Naive thymus-derived CD4-positive, alpha-beta T cell (primary cell): ENCODE measurements around the gene POFUT1. TPM values are rescaled to one million over a fixed set of nuclear protein-coding genes. Genes with fewer than 3 reads are reported as not detected.

Source experiments
- ATAC-seq: fragments of 150-1000 bp; cut with Tn5 transposase; 2 replicates; pipeline ENCODE4 v1.10.0; 2021; ENCODE audit warnings: mild to moderate bottlenecking, moderate library complexity
- CTCF ChIA-PET: fragments of 350-600 bp; sonication (Branson Sonifier 250); formaldehyde crosslinking; loops from one replicate; lab custom pipeline; 2021; ENCODE audit warnings: antibody characterized with exemption; lab: Charles Lee
- POLR2A ChIA-PET: fragments of 350-600 bp; sonication (Branson Sonifier 250); formaldehyde crosslinking; loops from one replicate; lab custom pipeline; 2021; ENCODE audit warnings: antibody characterized with exemption, inconsistent platforms; lab: Charles Lee
- DNase-seq, 9 donors: peaks; one replicate each; pipeline versions ENCODE4 v3.0.0 to v3.0.0-alpha.2; 2020 to 2022; ENCODE audit warnings: mixed read lengths in 1 of 9
- H3K27ac ChIP-seq: one replicate; pipeline ENCODE4 v1.7.0; 2013; ENCODE audit warnings: mild to moderate bottlenecking, low read depth, low read length, moderate library complexity
- H3K27me3 ChIP-seq, 2 donors: one replicate each; pipeline ENCODE4 v1.7.0; 2013; ENCODE audit warnings: low read length in 2 of 2, mild to moderate bottlenecking in 2 of 2, moderate library complexity in 2 of 2; ENCODE audit not compliant: control insufficient read depth in 2 of 2, insufficient read depth in 2 of 2
- H3K36me3 ChIP-seq, 3 experiments: 1 replicate in 2 of 3; 2 replicates in 1 of 3; pipeline ENCODE4 v1.7.0; 2013; ENCODE audit warnings: low read length in 3 of 3, mild to moderate bottlenecking in 3 of 3, moderate library complexity in 1 of 3; ENCODE audit not compliant: insufficient read depth in 3 of 3, control insufficient read depth in 2 of 3
- H3K4me1 ChIP-seq, 2 donors: one replicate each; pipeline ENCODE4 v1.7.0; 2013; ENCODE audit warnings: low read length in 2 of 2, mild to moderate bottlenecking in 2 of 2, moderate library complexity in 1 of 2; ENCODE audit not compliant: control insufficient read depth in 2 of 2, insufficient read depth in 2 of 2
- H3K4me3 ChIP-seq: 2 replicates; pipeline ENCODE4 v1.7.0; 2013; ENCODE audit warnings: mild to moderate bottlenecking, low read length
- H3K9me3 ChIP-seq, 3 experiments: 1 replicate in 2 of 3; 2 replicates in 1 of 3; pipeline ENCODE4 v1.7.0; 2013; ENCODE audit warnings: low read length in 3 of 3; ENCODE audit not compliant: control insufficient read depth in 2 of 3
- H3K27ac Mint-ChIP-seq, 9 donors: one replicate each; pipeline ENCODE4 v1.8.0; 2020 to 2022; ENCODE audit warnings: mixed read lengths in 9 of 9, mild to moderate bottlenecking in 8 of 9, moderate library complexity in 5 of 9, inconsistent platforms in 2 of 9
- H3K27me3 Mint-ChIP-seq, 5 donors: one replicate each; pipeline ENCODE4 v1.8.0; 2021 to 2022; ENCODE audit warnings: mixed read lengths in 5 of 5, mild to moderate bottlenecking in 1 of 5
- H3K36me3 Mint-ChIP-seq, 5 donors: one replicate each; pipeline ENCODE4 v1.8.0; 2020 to 2022; ENCODE audit warnings: mixed read lengths in 5 of 5, mild to moderate bottlenecking in 3 of 5, inconsistent platforms in 1 of 5
- H3K4me1 Mint-ChIP-seq, 7 donors: one replicate each; pipeline ENCODE4 v1.8.0; 2020 to 2022; ENCODE audit warnings: mixed read lengths in 7 of 7, mild to moderate bottlenecking in 3 of 7, inconsistent platforms in 1 of 7
- H3K4me3 Mint-ChIP-seq, 10 donors: one replicate each; pipeline ENCODE4 v1.8.0; 2020 to 2022; ENCODE audit warnings: mild to moderate bottlenecking in 10 of 10, mixed read lengths in 10 of 10, moderate library complexity in 6 of 10, inconsistent platforms in 2 of 10
- H3K9me3 Mint-ChIP-seq, 11 donors: one replicate each; pipeline ENCODE4 v1.8.0; 2020 to 2022; ENCODE audit warnings: mixed read lengths in 11 of 11, mild to moderate bottlenecking in 4 of 11, inconsistent platforms in 1 of 11, moderate library complexity in 1 of 11
- intact Hi-C, 2 donors: fragments of 100-400 bp; cut with micrococcal nuclease; formaldehyde crosslinking; loops; one replicate each; pipeline ENCODE4 v1.15.1; 2023
- polyA plus RNA-seq, 2 donors: library from polyadenylated mRNA; unstranded; fragments of 300-500 nt; fragmentation: Illumina TruSeq; gene quantifications; one replicate each; pipeline ENCODE4 v1.2.3, GENCODE V29; 2021
- total RNA-seq, 6 experiments: library from RNA in 5 of 6; stranded (reverse) in 5 of 6; gene quantifications; 1 replicate in 5 of 6; 2 replicates in 1 of 6; pipeline ENCODE4 v1.2.3 and lab custom pipeline; 2021 to 2026

The POFUT1 gene
- total and polyA plus RNA-seq, 7 experiments from 2014 or later: 12.5 to 32.2 (median 18.0) TPM

GRCh38 chr20:32188376-32189122 is 19.1 kb upstream of the POFUT1 start:
- H3K36me3 ChIP-seq: no peaks in the 10 kb centered on the region
- no peaks in the 10 kb centered on the region for H3K9me3 ChIP-seq
- Mint-ChIP-seq H3K4me3 (peak overlapping the region; percentile 61 to 91 (median 84)), H3K4me1 (peaks cover 10 to 50% (median 26%) of the 10 kb centered on the region in 7 donors), H3K36me3 (peaks cover 0 to 4% (median 0%) of the 10 kb centered on the region in 5 donors), H3K27me3 (no peaks in the 10 kb centered on the region), H3K9me3 (peaks cover 0 to 2% (median 0%) of the 10 kb centered on the region in 11 donors), H3K27ac (peak overlapping the region; percentile 71 to 95 (median 84))
- H3K4me1 ChIP-seq: peaks cover 10 to 18% of the 10 kb centered on the region in 2 donors
- ATAC-seq: no peak
- DNase-seq: no peak
- intact Hi-C loops: loop anchor here in 1 of 2 donors (1.0 kb wide), 1 partner anchor 19 kb away; the partner anchor contains the start of genes PLAGL2 and POFUT1
- H3K27ac ChIP-seq: peak overlapping the region; percentile 82
- H3K4me3 ChIP-seq: no peak overlapping the region
- POLR2A ChIA-PET: interaction anchor here (0.7 to 1.5 kb wide), 5 partner anchors 10 to 171 kb away, joined by 3 to 4 read pairs (median 3); partner anchors contain the start of gene ASXL1
- CTCF ChIA-PET: no interaction called here
- no peaks in the 10 kb centered on the region for H3K27me3 ChIP-seq

DNA sequence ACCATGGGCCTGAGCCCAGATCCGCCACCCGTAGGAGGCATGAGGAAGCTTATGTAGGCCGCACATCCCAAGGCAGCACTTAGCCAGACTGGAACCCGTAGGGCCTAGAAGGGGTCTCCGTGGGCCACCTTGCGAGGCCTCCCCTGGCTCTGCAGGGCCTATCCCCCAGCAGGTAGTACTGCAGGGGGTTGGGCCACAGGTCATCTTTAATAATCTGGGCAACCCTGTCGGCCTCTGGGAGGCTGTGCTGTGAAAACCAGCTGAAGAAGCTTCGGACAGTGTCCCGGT is 18.6 kb upstream of the POFUT1 start:
- ChIA-PET CTCF (no interaction called here), POLR2A (interaction anchor here (0.7 to 1.5 kb wide), 5 partner anchors 9 to 170 kb away, joined by 3 to 4 read pairs (median 3); partner anchors contain the start of gene ASXL1)
- Histone ChIP-seq H3K36me3 (no peaks in the 10 kb centered on the region), H3K9me3 (no peaks in the 10 kb centered on the region), H3K4me1 (peaks cover 10 to 18% of the 10 kb centered on the region in 2 donors), H3K4me3 (peak overlapping the region; percentile 55), H3K27me3 (no peaks in the 10 kb centered on the region), H3K27ac (peak overlapping the region; percentile 82)
- no peak for ATAC-seq
- DNase-seq: no peak
- H3K4me1 Mint-ChIP-seq: peaks cover 11 to 50% (median 26%) of the 10 kb centered on the region in 7 donors
- intact Hi-C loops: loop anchor here in 1 of 2 donors (1.0 kb wide), 1 partner anchor 18 kb away; the partner anchor contains the start of genes PLAGL2 and POFUT1
- peaks cover 0 to 2% (median 0%) of the 10 kb centered on the region in 11 donors for H3K9me3 Mint-ChIP-seq
- peaks cover 0 to 4% (median 0%) of the 10 kb centered on the region in 5 donors for H3K36me3 Mint-ChIP-seq
- H3K27me3 Mint-ChIP-seq: no peaks in the 10 kb centered on the region
- peak overlapping the region; percentile 38 to 97 (median 89) for H3K27ac Mint-ChIP-seq
- peak overlapping the region; percentile 64 to 91 (median 86) for H3K4me3 Mint-ChIP-seq

- Histone ChIP-seq H3K9me3 (no peaks in the 10 kb centered on the region), H3K36me3 (peaks cover 0 to 5% (median 0%) of the 10 kb centered on the region in 3 experiments), H3K27ac (peak overlapping the region; percentile 82), H3K4me1 (peaks cover 10 to 18% of the 10 kb centered on the region in 2 donors), H3K27me3 (no peaks in the 10 kb centered on the region), H3K4me3 (peak overlapping the region; percentile 55)
- intact Hi-C loops: loop anchor here in 1 of 2 donors (1.0 kb wide), 1 partner anchor 17 kb away; the partner anchor contains the start of genes PLAGL2 and POFUT1
- ATAC-seq (peak; percentile 64), DNase-seq (peak; percentile 19 to 58 (median 52))
- CTCF ChIA-PET: no interaction called here
- peak overlapping the region; percentile 73 to 97 (median 91) for H3K27ac Mint-ChIP-seq
- H3K27me3 Mint-ChIP-seq: no peaks in the 10 kb centered on the region
- H3K9me3 Mint-ChIP-seq: peaks cover 0 to 2% (median 0%) of the 10 kb centered on the region in 11 donors
- H3K36me3 Mint-ChIP-seq: peaks cover 0 to 7% (median 0%) of the 10 kb centered on the region in 5 donors
- H3K4me1 Mint-ChIP-seq: peaks cover 11 to 50% (median 26%) of the 10 kb centered on the region in 7 donors
- peak overlapping the region; percentile 64 to 91 (median 86) for H3K4me3 Mint-ChIP-seq
- POLR2A ChIA-PET: interaction anchor here (0.7 to 1.5 kb wide), 5 partner anchors 10 to 202 kb away, joined by 3 to 4 read pairs (median 3); partner anchors contain the start of gene ASXL1
Measured at GRCh38 chr20:32189691-32190615, 17.7 kb upstream of the POFUT1 start.

DNA sequence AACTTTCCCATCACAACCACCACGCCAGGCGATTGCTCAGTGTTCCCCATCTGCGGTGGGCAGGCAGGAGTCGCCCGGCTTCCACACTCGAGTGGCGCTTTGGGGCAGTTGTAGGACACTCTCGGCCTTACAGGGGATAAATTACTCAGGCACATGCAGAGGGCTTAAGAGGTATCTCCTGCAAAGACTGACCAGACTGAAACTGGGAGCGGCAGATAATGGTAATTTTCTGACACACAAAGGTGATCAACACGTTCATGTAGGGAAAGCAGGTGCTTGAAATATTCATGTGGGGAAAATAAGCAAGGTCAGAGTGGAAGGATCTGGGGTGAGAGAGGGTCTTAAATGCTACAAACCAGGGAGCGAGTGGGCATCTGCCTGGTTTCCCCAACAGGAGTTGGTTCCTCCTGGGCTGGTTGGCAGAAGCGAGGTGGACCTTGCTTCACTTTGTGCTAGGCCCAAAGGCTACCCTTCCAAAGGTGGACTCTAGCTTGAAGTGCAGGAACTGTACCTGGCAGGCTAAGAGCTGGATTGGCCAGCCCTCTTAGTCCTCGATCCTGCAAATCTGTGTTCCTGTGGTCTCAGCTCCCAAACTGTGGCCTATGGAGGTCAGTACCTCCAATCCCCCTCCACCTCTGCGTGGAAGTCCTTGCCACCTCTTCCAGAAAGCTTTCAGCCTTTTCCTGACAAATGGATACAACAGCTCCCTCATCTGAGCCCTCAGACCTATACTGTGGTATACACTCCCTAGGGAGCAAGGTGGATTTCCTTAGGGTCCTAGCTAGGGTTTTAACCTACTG is 16.9 kb upstream of the POFUT1 start:
- Histone ChIP-seq H3K4me3 (peak overlapping the region; percentile 55), H3K36me3 (peaks cover 0 to 14% (median 0%) of the 10 kb centered on the region in 3 experiments), H3K9me3 (no peaks in the 10 kb centered on the region), H3K4me1 (peaks cover 10 to 18% of the 10 kb centered on the region in 2 donors), H3K27ac (peak overlapping the region; percentile 82), H3K27me3 (no peaks in the 10 kb centered on the region)
- DNase-seq (no peak), ATAC-seq (no peak)
- no peaks in the 10 kb centered on the region for H3K9me3 Mint-ChIP-seq
- peaks cover 8 to 46% (median 22%) of the 10 kb centered on the region in 7 donors for H3K4me1 Mint-ChIP-seq
- ChIA-PET CTCF (no interaction called here), POLR2A (interaction anchor here (0.7 to 1.0 kb wide), 2 partner anchors 13 to 201 kb away, joined by 3 to 4 read pairs; no protein-coding TSS in a partner anchor)
- H3K27me3 Mint-ChIP-seq: no peaks in the 10 kb centered on the region
- H3K4me3 Mint-ChIP-seq: peak overlapping the region; percentile 64 to 85 (median 82)
- H3K27ac Mint-ChIP-seq: peak overlapping the region; percentile 56 to 94 (median 82)
- intact Hi-C loops: no loop called here
- H3K36me3 Mint-ChIP-seq: peaks cover 0 to 13% (median 4%) of the 10 kb centered on the region in 5 donors

GRCh38 chr20:32191422-32191821 is 16.3 kb upstream of the POFUT1 start:
- peaks cover 10 to 18% of the 10 kb centered on the region in 2 donors for H3K4me1 ChIP-seq
- no peak overlapping the region for H3K4me3 ChIP-seq
- no peaks in the 10 kb centered on the region for H3K9me3 Mint-ChIP-seq
- no peaks in the 10 kb centered on the region for H3K27me3 Mint-ChIP-seq
- H3K27me3 ChIP-seq: no peaks in the 10 kb centered on the region
- POLR2A ChIA-PET: interaction anchor here (0.6 kb wide), 1 partner anchor 63 kb away, joined by 3 read pairs; no protein-coding TSS in a partner anchor
- peak overlapping the region in 8 of 10 donors; percentile 64 to 85 (median 82) for H3K4me3 Mint-ChIP-seq
- ATAC-seq (no peak), DNase-seq (no peak)
- intact Hi-C loops: no loop called here
- H3K9me3 ChIP-seq: no peaks in the 10 kb centered on the region
- H3K4me1 Mint-ChIP-seq: peaks cover 8 to 45% (median 24%) of the 10 kb centered on the region in 7 donors
- peak overlapping the region in 7 of 9 donors; percentile 56 to 92 (median 82) for H3K27ac Mint-ChIP-seq
- no peak overlapping the region for H3K27ac ChIP-seq
- H3K36me3 Mint-ChIP-seq: peaks cover 0 to 19% (median 4%) of the 10 kb centered on the region in 5 donors
- CTCF ChIA-PET: no interaction called here
- H3K36me3 ChIP-seq: peaks cover 0 to 20% (median 0%) of the 10 kb centered on the region in 3 experiments
